Measurements from ENCODE around the gene COL9A2.

DNA sequence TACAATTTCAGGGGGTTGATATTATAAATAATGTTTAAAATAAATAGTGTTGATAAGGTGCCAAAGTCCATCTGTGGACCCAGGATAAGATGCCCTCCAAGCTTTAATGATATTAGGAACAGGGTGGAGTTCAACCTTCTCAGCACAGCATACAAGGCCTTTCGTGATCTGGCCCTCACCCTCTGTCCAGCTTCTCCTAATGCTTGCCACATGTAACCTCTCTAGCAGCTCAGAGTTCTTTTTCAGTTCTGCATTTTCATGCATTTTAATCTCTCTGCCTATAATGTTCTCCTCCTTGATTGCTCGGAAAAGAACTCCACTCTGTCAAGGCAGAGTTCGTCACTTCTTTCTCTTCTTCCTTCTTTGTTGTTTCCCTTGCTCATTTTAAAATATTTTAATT, 35.0 kb upstream of the COL9A2 start:
- TF ChIP-seq, protein P1, sequence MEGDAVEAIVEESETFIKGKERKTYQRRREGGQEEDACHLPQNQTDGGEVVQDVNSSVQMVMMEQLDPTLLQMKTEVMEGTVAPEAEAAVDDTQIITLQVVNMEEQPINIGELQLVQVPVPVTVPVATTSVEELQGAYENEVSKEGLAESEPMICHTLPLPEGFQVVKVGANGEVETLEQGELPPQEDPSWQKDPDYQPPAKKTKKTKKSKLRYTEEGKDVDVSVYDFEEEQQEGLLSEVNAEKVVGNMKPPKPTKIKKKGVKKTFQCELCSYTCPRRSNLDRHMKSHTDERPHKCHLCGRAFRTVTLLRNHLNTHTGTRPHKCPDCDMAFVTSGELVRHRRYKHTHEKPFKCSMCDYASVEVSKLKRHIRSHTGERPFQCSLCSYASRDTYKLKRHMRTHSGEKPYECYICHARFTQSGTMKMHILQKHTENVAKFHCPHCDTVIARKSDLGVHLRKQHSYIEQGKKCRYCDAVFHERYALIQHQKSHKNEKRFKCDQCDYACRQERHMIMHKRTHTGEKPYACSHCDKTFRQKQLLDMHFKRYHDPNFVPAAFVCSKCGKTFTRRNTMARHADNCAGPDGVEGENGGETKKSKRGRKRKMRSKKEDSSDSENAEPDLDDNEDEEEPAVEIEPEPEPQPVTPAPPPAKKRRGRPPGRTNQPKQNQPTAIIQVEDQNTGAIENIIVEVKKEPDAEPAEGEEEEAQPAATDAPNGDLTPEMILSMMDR (conservative IDR thresholded peaks at IDR 0.05; ENCODE audit: low read length), result no peak
- no peak for TF ChIP-seq EZH2phosphoT487 (IDR thresholded peaks at IDR 0.05; ENCODE audit: borderline replicate concordance, low read depth, low read length)
